GM12872 (cell line): ENCODE data around the gene CCDC27.

ENCODE experiments used
- CTCF ChIP-seq: IDR thresholded peaks from 3 replicates; pipeline ENCODE4 v1.5.1; 2011; ENCODE audit warnings: low read depth, mild to moderate bottlenecking, low read length, moderate library complexity; ENCODE audit not compliant: insufficient read depth

Gene CCDC27

GRCh38 chr1:3752400-3752945, at the start of gene CCDC27:
Gene CCDC27 (plus strand): TSS chr1:3752450. CDS start chr1:3752482, 32 bp downstream.
- TF ChIP-seq CTCF: no peak

- TF ChIP-seq CTCF: no peak
These were observed 49.7 kb upstream of the CCDC27 start for GRCh38 chr1:3702528-3702927.

- no peak for TF ChIP-seq CTCF
These were observed 49.1 kb upstream of the CCDC27 start for GRCh38 chr1:3702990-3703728.

GRCh38 chr1:3703786-3704371, 48.4 kb upstream of the CCDC27 start:
- no peak for TF ChIP-seq CTCF

GRCh38 chr1:3705341-3705950, 46.8 kb upstream of the CCDC27 start:
- no peak for TF ChIP-seq CTCF

- TF ChIP-seq CTCF: no peak
These were observed 45.5 kb upstream of the CCDC27 start for GRCh38 chr1:3706651-3707297.
